ENCODE data around the gene TMEM151A. TPM values are rescaled to one million over a fixed set of nuclear protein-coding genes. Genes with fewer than 3 reads are reported as not detected.
A peak's percentile ranks its signal among the peaks of the same experiment; 100 is the strongest.
"Not testable (repeated sequence)": the region's sequence is repeated elsewhere in the genome, so short reads cannot be mapped to it uniquely, and the experiment has no call there.

The TMEM151A gene
- total RNA-seq, 2 donors from 2014 or later: 0.27 TPM; not detected in 1

DNA sequence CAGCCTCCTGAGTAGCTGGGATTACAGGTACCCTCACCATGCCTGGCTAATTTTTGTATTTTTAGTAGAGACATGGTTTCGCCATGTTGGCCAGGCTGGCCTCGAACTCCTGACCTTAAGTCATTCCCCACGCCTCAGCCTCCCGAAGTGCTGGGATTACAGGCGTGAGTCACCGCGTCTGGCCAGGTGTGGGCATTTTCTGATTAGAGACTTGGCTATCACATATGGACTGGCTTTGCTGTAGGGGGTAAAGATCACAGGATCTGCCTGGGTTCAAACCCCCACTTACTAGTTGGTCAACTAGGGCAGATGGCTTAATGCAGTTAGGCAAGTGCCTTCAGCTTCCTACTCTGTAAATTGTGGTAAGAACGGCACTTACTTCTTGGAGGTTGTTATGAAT is 18.6 kb downstream of the TMEM151A start:
- H3K4me1 ChIP-seq (ENCODE audit: control insufficient read depth in 1 of 2, low read depth in 2 of 2): peaks cover 0 to 10% of the 10 kb centered on the region in 2 donors
- no peak overlapping the region for H3K27ac ChIP-seq
- peaks cover 5% of the 10 kb centered on the region for H3K27me3 ChIP-seq (replicated peaks; ENCODE audit: insufficient read depth)
- H3K36me3 ChIP-seq: no peaks in the 10 kb centered on the region
- TF ChIP-seq CTCF (IDR thresholded peaks at IDR 0.05): no peak
- no peak overlapping the region for H3K4me3 ChIP-seq
- DNase-seq (ENCODE audit: low spot score): no peak
- no peaks in the 10 kb centered on the region for H3K9me3 ChIP-seq
- no peak for ATAC-seq (ENCODE audit: insufficient number of reproducible peaks, low FRiP score, low read depth)

GRCh38 chr11:66310803-66311440 is 19.2 kb downstream of the TMEM151A start:
- H3K36me3 ChIP-seq; H3K27me3 ChIP-seq (replicated peaks; ENCODE audit: insufficient read depth); DNase-seq (ENCODE audit: low spot score); H3K9me3 ChIP-seq; ATAC-seq (ENCODE audit: insufficient number of reproducible peaks, low FRiP score, low read depth); H3K4me3 ChIP-seq; H3K27ac ChIP-seq: not testable (repeated sequence)
- peaks cover 0 to 16% of the 10 kb centered on the region in 2 donors for H3K4me1 ChIP-seq (ENCODE audit: control insufficient read depth in 1 of 2, low read depth in 2 of 2)

DNA sequence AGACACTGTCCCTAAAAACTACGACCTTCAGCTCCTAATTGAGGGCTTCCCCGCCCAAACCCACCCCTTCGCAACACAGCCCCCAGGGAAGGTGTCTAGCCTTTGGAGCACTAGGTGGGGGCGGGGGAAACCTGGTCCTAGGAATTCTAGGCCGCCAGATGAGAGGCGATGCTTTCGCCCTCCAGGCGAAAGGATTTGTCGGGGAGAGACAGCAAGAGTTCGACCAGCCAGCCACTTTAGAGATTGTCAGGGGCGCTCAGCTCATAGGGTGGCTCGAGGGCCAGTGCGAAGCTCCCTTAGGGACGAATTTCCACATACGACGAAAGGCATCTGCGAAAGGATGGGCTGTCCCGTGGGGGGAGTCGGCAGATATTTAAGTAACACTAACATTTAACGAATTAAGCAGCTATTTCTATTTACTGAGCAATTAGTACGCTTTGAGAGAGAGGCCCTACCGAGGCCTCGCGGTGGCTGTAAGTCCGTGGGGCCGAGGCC is 19.8 kb downstream of the TMEM151A start:
- H3K27ac ChIP-seq: peak overlapping the region; percentile 77 to 79
- DNase-seq (ENCODE audit: low spot score): no peak
- H3K4me3 ChIP-seq: peak overlapping the region; percentile 78
- H3K36me3 ChIP-seq: no peaks in the 10 kb centered on the region
- no peaks in the 10 kb centered on the region for H3K9me3 ChIP-seq
- H3K4me1 ChIP-seq (ENCODE audit: control insufficient read depth in 1 of 2, low read depth in 2 of 2): peaks cover 3 to 22% of the 10 kb centered on the region in 2 donors
- H3K27me3 ChIP-seq (replicated peaks; ENCODE audit: insufficient read depth): peaks cover 5% of the 10 kb centered on the region
- ATAC-seq (ENCODE audit: insufficient number of reproducible peaks, low FRiP score, low read depth): no peak
- TF ChIP-seq CTCF (IDR thresholded peaks at IDR 0.05): peak; percentile 78

- peak overlapping the region; percentile 78 for H3K4me3 ChIP-seq
- TF ChIP-seq CTCF (IDR thresholded peaks at IDR 0.05): no peak
- peaks cover 5% of the 10 kb centered on the region for H3K27me3 ChIP-seq (replicated peaks; ENCODE audit: insufficient read depth)
- peak; percentile 53 for ATAC-seq (ENCODE audit: insufficient number of reproducible peaks, low FRiP score, low read depth)
- H3K4me1 ChIP-seq (ENCODE audit: control insufficient read depth in 1 of 2, low read depth in 2 of 2): peaks cover 6 to 25% of the 10 kb centered on the region in 2 donors
- H3K36me3 ChIP-seq: no peaks in the 10 kb centered on the region
- no peaks in the 10 kb centered on the region for H3K9me3 ChIP-seq
- DNase-seq (ENCODE audit: low spot score): peak; percentile 70
- H3K27ac ChIP-seq: peak overlapping the region; percentile 77 to 79
Observed at GRCh38 chr11:66311965-66312548, 20.4 kb downstream of the TMEM151A start.

DNA sequence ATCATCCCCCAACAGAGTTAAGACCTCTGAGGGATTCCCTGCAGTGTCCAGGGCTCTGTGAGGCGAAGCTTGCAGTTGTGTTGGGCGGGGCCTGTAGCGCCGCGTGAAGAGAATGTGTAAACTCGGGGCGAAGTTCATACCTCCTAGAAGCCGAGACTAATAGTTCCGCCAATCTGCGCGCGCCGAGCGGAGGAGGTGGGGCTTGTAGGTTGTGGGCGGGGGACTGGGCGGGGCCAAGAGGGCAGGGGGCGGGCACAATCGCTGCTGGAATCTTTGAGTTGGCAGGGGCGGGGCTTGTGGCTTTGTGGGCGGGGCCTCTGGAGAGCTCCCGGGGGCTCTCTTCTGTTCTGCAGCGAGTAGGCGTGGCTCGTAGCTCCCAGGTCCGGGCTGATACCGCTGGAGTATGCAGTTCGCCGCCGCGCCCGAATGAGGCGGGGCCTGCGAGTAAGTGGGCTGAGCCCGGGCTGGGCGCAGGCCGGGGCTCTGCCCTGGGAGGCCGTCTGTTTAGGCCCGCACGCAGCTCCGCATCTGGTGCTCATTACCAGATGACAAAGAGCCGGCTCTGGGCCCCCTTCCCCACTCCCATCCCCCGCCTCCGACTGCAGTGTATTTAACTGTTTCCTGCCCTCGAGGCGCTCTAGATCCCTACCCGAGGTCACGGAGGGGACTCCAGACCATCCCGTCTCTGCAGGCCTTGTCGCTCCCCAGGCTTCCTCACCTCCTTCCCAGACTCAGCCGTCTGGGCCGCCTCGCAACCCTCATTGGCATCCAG is 21.0 kb downstream of the TMEM151A start:
- Histone ChIP-seq H3K4me3 (peak overlapping the region; percentile 78), H3K27ac (peak overlapping the region; percentile 77 to 79), H3K9me3 (no peaks in the 10 kb centered on the region), H3K36me3 (no peaks in the 10 kb centered on the region), H3K27me3 (replicated peaks; ENCODE audit: insufficient read depth) (peaks cover 5% of the 10 kb centered on the region), H3K4me1 (ENCODE audit: control insufficient read depth in 1 of 2, low read depth in 2 of 2) (peaks cover 10 to 32% of the 10 kb centered on the region in 2 donors)
- ATAC-seq (ENCODE audit: insufficient number of reproducible peaks, low FRiP score, low read depth): peak; percentile 72
- DNase-seq (ENCODE audit: low spot score): peak; percentile 94
- no peak for TF ChIP-seq CTCF (IDR thresholded peaks at IDR 0.05)

Data from thoracic aorta (tissue), 2 donors.